ENCODE data around the gene PITPNM2. TPM values are rescaled to one million over a fixed set of nuclear protein-coding genes. Genes with fewer than 3 reads are reported as not detected.
"Not testable (repeated sequence)": the region's sequence is repeated elsewhere in the genome, so short reads cannot be mapped to it uniquely, and the experiment has no call there.

PITPNM2 gene
- total RNA-seq, 2 donors from 2014 or later, result 3.2 to 13.4 TPM

DNA sequence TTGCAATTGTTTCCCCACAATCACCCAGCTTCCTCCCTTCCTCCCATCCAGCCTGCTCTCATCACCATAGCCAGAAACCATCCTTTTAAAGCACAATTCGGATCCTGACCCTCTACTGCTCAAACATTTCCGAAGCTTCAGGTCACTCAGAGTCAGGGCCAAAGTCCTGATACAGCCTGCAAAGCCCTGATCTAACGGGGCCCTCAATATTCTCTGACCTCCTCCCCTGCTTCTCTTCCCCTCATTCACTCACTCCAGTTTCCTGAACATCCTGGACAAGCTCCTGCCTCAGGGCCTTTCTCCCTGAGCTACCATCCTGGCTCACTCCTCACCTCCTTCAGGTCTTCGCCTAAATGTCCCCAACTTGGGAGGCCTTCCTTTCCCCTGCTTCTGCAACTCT lies 46.1 kb downstream of the PITPNM2 start:
- peaks cover 66% of the 10 kb centered on the region for H3K4me1 Mint-ChIP-seq
- no peaks in the 10 kb centered on the region for H3K9me3 Mint-ChIP-seq
- Histone ChIP-seq H3K9ac (ENCODE audit: extremely low read depth, low read length, poor library complexity, severe bottlenecking) (no peak overlapping the region), H3K4me1 (ENCODE audit: control insufficient read depth, insufficient read depth, low read length) (peaks cover 18% of the 10 kb centered on the region), H3K36me3 (ENCODE audit: control insufficient read depth, insufficient read depth, low read length) (no peaks in the 10 kb centered on the region), H3K4me3 (ENCODE audit: low read length) (no peak overlapping the region), H3K9me3 (ENCODE audit: control insufficient read depth, low read length) (no peaks in the 10 kb centered on the region), H3K27ac (ENCODE audit: low read depth, low read length) (no peak overlapping the region), H3K27me3 (ENCODE audit: control insufficient read depth, insufficient read depth, low read length, poor library complexity, severe bottlenecking) (no peaks in the 10 kb centered on the region)
- H3K27ac Mint-ChIP-seq, result peak overlapping the region; percentile 74
- peak overlapping the region; percentile 19 for H3K4me3 Mint-ChIP-seq
- peaks cover 2% of the 10 kb centered on the region for H3K36me3 Mint-ChIP-seq (ENCODE audit: low read depth)
- no peak for TF ChIP-seq CTCF (conservative IDR thresholded peaks at IDR 0.05)
- peak; percentile 74 for DNase-seq
- 76% methylated on average over 4 of the region's 4 CpGs; no CpG with 5 or more reads in 1 of the 2 experiments for WGBS, 2 experiments (ENCODE audit: insufficient coverage in 1 of 2, insufficient read length in 1 of 2)
- no peaks in the 10 kb centered on the region for H3K27me3 Mint-ChIP-seq (ENCODE audit: insufficient read depth)

- H3K4me3 ChIP-seq (ENCODE audit: low read length); H3K9me3 Mint-ChIP-seq; H3K27ac ChIP-seq (ENCODE audit: low read depth, low read length); H3K4me3 Mint-ChIP-seq; H3K27me3 Mint-ChIP-seq (ENCODE audit: insufficient read depth); H3K36me3 ChIP-seq (ENCODE audit: control insufficient read depth, insufficient read depth, low read length); H3K9ac ChIP-seq (ENCODE audit: extremely low read depth, low read length, poor library complexity, severe bottlenecking); H3K27me3 ChIP-seq (ENCODE audit: control insufficient read depth, insufficient read depth, low read length, poor library complexity, severe bottlenecking); H3K36me3 Mint-ChIP-seq (ENCODE audit: low read depth); H3K9me3 ChIP-seq (ENCODE audit: control insufficient read depth, low read length): not testable (repeated sequence)
- H3K27ac Mint-ChIP-seq, result peak overlapping the region; percentile 78
- peaks cover 18% of the 10 kb centered on the region for H3K4me1 ChIP-seq (ENCODE audit: control insufficient read depth, insufficient read depth, low read length)
- peaks cover 66% of the 10 kb centered on the region for H3K4me1 Mint-ChIP-seq
- WGBS, 2 experiments (ENCODE audit: insufficient coverage in 1 of 2, insufficient read length in 1 of 2), result 81 to 90% methylated on average over 8 to 11 of the region's 12 CpGs
- peak; percentile 85 for DNase-seq
Measured at GRCh38 chr12:123104094-123104493, 46.8 kb downstream of the PITPNM2 start.

- H3K9me3 Mint-ChIP-seq, result no peaks in the 10 kb centered on the region
- H3K27ac Mint-ChIP-seq, result peak overlapping the region; percentile 65
- H3K4me3 Mint-ChIP-seq, result peak overlapping the region; percentile 10
- WGBS, 2 experiments (ENCODE audit: insufficient coverage in 1 of 2, insufficient read length in 1 of 2), result 48 to 54% methylated on average over 3 to 5 of the region's 5 CpGs
- peaks cover 64% of the 10 kb centered on the region for H3K4me1 Mint-ChIP-seq
- H3K36me3 Mint-ChIP-seq (ENCODE audit: low read depth), result no peaks in the 10 kb centered on the region
- TF ChIP-seq CTCF (conservative IDR thresholded peaks at IDR 0.05), result no peak
- no peaks in the 10 kb centered on the region for H3K27me3 Mint-ChIP-seq (ENCODE audit: insufficient read depth)
- peak; percentile 80 for DNase-seq
- Histone ChIP-seq H3K27me3 (ENCODE audit: control insufficient read depth, insufficient read depth, low read length, poor library complexity, severe bottlenecking) (no peaks in the 10 kb centered on the region), H3K36me3 (ENCODE audit: control insufficient read depth, insufficient read depth, low read length) (no peaks in the 10 kb centered on the region), H3K4me1 (ENCODE audit: control insufficient read depth, insufficient read depth, low read length) (peaks cover 18% of the 10 kb centered on the region), H3K27ac (ENCODE audit: low read depth, low read length) (no peak overlapping the region), H3K4me3 (ENCODE audit: low read length) (no peak overlapping the region), H3K9ac (ENCODE audit: extremely low read depth, low read length, poor library complexity, severe bottlenecking) (no peak overlapping the region), H3K9me3 (ENCODE audit: control insufficient read depth, low read length) (no peaks in the 10 kb centered on the region)
Measured at GRCh38 chr12:123102781-123103503, 47.9 kb downstream of the PITPNM2 start.
